Esophagus squamous epithelium (tissue), 4 donors: Measurements from ENCODE around the gene PKN2.

Experiments
- CTCF ChIP-seq, 6 experiments: fragments of 450-650 bp in 4 of 6; fragments of 200-600 bp in 2 of 6; sonication (generic) in 2 of 6; IDR thresholded peaks; one replicate each; pipeline ENCODE4 v1.5.1; 2016 to 2019; ENCODE audit warnings: antibody characterized with exemption in 6 of 6, mild to moderate bottlenecking in 4 of 6, moderate library complexity in 4 of 6
- POLR2A ChIP-seq, 4 donors: fragments of 450-650 bp; IDR thresholded peaks; one replicate each; pipeline ENCODE4 v1.6.1; 2017; ENCODE audit warnings: antibody characterized with exemption in 4 of 4, mild to moderate bottlenecking in 4 of 4, moderate library complexity in 3 of 4

GRCh38 chr1:88875595-88875994 lies 191.5 kb downstream of the PKN2 start:
- TF ChIP-seq CTCF (IDR thresholded peaks at IDR 0.05), result no peak
- no peak for TF ChIP-seq POLR2A (IDR thresholded peaks at IDR 0.05)
